ENCODE measurements around the gene MYO3B.

The MYO3B gene

DNA sequence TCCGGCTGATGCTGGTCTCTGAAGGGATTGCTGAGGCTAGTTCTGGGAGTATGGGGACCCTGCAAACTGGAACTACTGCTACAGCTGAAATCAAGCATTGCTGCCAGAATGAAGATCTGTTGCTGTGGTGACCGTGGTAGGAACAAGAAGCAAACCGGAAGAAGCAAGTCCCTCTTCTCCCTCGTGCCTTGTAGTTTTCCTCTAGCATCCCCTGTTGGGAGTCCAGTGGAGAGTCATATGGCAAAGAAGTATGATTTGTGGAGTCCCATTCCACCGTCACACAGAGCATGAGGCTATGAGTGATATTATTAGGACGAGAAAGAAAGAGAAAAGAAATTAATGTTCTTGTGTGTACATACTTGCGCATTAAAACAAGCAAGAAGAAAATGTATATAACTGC lies 398.3 kb downstream of the MYO3B start (continued):
- no peak for TF ChIP-seq ZBTB11 (tag by site-specific recombination; conservative IDR thresholded peaks at IDR 0.05; ENCODE audit: low read depth)
- TF ChIP-seq HIC1 (tag by site-specific recombination; IDR thresholded peaks at IDR 0.05) = no peak
- no peak for TF ChIP-seq ZNF280C (tag by site-specific recombination; IDR thresholded peaks at IDR 0.05)
- TF ChIP-seq ZNF18 (tag by site-specific recombination; IDR thresholded peaks at IDR 0.05) = no peak

GRCh38 chr2:170577356-170577755 lies 399.4 kb downstream of the MYO3B start:
- no peaks in the 10 kb centered on the region for H3K36me3 ChIP-seq (ENCODE audit: control insufficient read depth in 2 of 2, insufficient read depth in 1 of 2, low read length in 2 of 2)
- no peaks in the 10 kb centered on the region for H3K4me1 ChIP-seq (ENCODE audit: control insufficient read depth, insufficient read depth, low read length)
- POLR2A ChIA-PET = no interaction called here
- H3K9me3 ChIP-seq (ENCODE audit: control insufficient read depth, insufficient read depth, low read depth, low read length) = no peaks in the 10 kb centered on the region
- TF ChIP-seq ZNF214 (tag by site-specific recombination; IDR thresholded peaks at IDR 0.05; ENCODE audit: borderline replicate concordance) = no peak
- no peak for TF ChIP-seq ZNF416 (tag by site-specific recombination; IDR thresholded peaks at IDR 0.05)
- no peak for TF ChIP-seq ZNF174 (tag by site-specific recombination; IDR thresholded peaks at IDR 0.05)
- no peak for TF ChIP-seq ZNF184 (tag by site-specific recombination; IDR thresholded peaks at IDR 0.05)
- TF ChIP-seq, protein P1, sequence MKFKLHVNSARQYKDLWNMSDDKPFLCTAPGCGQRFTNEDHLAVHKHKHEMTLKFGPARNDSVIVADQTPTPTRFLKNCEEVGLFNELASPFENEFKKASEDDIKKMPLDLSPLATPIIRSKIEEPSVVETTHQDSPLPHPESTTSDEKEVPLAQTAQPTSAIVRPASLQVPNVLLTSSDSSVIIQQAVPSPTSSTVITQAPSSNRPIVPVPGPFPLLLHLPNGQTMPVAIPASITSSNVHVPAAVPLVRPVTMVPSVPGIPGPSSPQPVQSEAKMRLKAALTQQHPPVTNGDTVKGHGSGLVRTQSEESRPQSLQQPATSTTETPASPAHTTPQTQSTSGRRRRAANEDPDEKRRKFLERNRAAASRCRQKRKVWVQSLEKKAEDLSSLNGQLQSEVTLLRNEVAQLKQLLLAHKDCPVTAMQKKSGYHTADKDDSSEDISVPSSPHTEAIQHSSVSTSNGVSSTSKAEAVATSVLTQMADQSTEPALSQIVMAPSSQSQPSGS (tag by site-specific recombination; IDR thresholded peaks at IDR 0.05; ENCODE audit: low read depth) = no peak
- TF ChIP-seq ZNF514 (tag by site-specific recombination; IDR thresholded peaks at IDR 0.05) = no peak
- no peak overlapping the region for H3K4me3 ChIP-seq (ENCODE audit: low read depth, low read length)
- CTCF ChIA-PET = interaction anchor here (0.9 kb wide), 1 partner anchor 167 kb away, joined by 4 read pairs; no protein-coding TSS in a partner anchor
- no peak overlapping the region for H3K27ac ChIP-seq (ENCODE audit: extremely low read depth, low read depth, low read length)

GRCh38 chr2:170578606-170579005 lies 400.7 kb downstream of the MYO3B start:
- H3K36me3 ChIP-seq (ENCODE audit: control insufficient read depth in 2 of 2, insufficient read depth in 1 of 2, low read length in 2 of 2) = no peaks in the 10 kb centered on the region
- no peak overlapping the region for H3K4me3 ChIP-seq (ENCODE audit: low read depth, low read length)
- H3K4me1 ChIP-seq (ENCODE audit: control insufficient read depth, insufficient read depth, low read length) = no peaks in the 10 kb centered on the region
- H3K9me3 ChIP-seq (ENCODE audit: control insufficient read depth, insufficient read depth, low read depth, low read length) = no peaks in the 10 kb centered on the region
- TF ChIP-seq ZNF521 (tag by site-specific recombination; IDR thresholded peaks at IDR 0.05) = no peak
- ChIA-PET POLR2A (no interaction called here), CTCF (no interaction called here)
- H3K27ac ChIP-seq (ENCODE audit: extremely low read depth, low read depth, low read length) = no peak overlapping the region

All from HEK293 (cell line).